Measurements from ENCODE around the gene FTO. TPM values are rescaled to one million over a fixed set of nuclear protein-coding genes. Genes with fewer than 3 reads are reported as not detected.

The FTO gene
- total RNA-seq, 6 experiments from 2014 or later: 93.7 to 107 (median 105) TPM

DNA sequence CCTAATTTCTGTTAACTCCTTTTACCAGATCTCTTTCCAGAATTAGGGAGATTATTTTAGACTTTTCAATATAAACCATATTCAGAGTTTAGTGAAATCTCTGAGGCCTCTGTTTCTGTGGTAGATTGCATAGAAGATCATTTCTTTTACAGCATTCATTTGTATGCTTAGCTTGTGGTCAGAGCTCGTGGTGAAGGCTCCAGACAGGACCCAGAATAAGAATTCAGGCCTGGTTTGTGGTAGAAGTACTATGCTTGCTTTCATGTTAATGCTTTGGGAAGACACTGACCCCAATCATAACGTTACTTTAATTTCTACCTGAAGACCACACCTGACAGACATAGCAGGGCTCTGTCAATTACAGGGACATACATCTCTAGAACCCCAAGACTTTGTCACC lies 258.1 kb downstream of the FTO start:
- H3K4me3 Mint-ChIP-seq: no peak overlapping the region
- H3K27me3 Mint-ChIP-seq (ENCODE audit: insufficient read depth): no peaks in the 10 kb centered on the region
- DNase-seq: no peak
- H3K36me3 Mint-ChIP-seq (ENCODE audit: low read depth): peaks cover 4% of the 10 kb centered on the region; the same call in 1 of the 2 replicates
- H3K9me3 Mint-ChIP-seq: no peaks in the 10 kb centered on the region
- H3K27ac Mint-ChIP-seq: no peak overlapping the region
- TF ChIP-seq, protein P1, sequence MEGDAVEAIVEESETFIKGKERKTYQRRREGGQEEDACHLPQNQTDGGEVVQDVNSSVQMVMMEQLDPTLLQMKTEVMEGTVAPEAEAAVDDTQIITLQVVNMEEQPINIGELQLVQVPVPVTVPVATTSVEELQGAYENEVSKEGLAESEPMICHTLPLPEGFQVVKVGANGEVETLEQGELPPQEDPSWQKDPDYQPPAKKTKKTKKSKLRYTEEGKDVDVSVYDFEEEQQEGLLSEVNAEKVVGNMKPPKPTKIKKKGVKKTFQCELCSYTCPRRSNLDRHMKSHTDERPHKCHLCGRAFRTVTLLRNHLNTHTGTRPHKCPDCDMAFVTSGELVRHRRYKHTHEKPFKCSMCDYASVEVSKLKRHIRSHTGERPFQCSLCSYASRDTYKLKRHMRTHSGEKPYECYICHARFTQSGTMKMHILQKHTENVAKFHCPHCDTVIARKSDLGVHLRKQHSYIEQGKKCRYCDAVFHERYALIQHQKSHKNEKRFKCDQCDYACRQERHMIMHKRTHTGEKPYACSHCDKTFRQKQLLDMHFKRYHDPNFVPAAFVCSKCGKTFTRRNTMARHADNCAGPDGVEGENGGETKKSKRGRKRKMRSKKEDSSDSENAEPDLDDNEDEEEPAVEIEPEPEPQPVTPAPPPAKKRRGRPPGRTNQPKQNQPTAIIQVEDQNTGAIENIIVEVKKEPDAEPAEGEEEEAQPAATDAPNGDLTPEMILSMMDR (IDR thresholded peaks at IDR 0.05): no peak
- H3K4me1 Mint-ChIP-seq (ENCODE audit: low read depth): no peaks in the 10 kb centered on the region

DNA sequence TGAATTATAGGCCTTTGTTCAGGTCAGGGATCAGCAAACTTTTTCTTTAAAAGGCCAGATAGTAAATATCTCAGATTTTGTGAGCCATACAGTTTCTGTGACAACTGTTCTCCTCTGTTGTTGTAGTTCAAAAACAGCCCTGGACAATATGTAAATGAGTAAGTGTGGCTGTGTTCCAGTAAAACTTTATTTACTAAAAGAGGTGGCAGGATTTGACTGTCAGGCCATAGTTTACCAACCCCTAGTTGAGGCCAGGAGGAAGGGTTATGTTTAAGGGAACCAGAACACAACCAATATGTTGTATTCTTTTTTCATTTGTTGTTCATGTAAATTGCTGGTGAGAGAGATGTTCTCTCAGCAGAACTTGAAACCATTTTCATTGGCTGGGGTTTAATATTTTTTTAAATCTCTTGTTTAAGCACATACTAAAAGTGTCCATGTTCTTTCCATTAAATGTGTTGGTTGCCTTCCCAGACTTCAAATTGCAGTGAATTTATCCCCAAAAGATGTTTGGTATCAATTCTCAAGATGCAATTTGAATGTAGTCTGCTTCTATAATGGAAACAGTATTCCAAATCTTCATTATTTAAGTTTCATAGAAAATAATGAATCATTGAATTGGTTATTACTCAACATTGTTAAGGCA lies 260.3 kb downstream of the FTO start:
- no peak overlapping the region for H3K27ac Mint-ChIP-seq
- TF ChIP-seq, protein P1 (IDR thresholded peaks at IDR 0.05): no peak
- no peak overlapping the region for H3K4me3 Mint-ChIP-seq
- peaks cover 4% of the 10 kb centered on the region; the same call in 1 of the 2 replicates for H3K36me3 Mint-ChIP-seq (ENCODE audit: low read depth)
- peaks cover 13% of the 10 kb centered on the region for H3K4me1 Mint-ChIP-seq (ENCODE audit: low read depth)
- no peak for DNase-seq
- no peaks in the 10 kb centered on the region for H3K9me3 Mint-ChIP-seq
- H3K27me3 Mint-ChIP-seq (ENCODE audit: insufficient read depth): no peaks in the 10 kb centered on the region; the same call in 1 of the 2 replicates

DNA sequence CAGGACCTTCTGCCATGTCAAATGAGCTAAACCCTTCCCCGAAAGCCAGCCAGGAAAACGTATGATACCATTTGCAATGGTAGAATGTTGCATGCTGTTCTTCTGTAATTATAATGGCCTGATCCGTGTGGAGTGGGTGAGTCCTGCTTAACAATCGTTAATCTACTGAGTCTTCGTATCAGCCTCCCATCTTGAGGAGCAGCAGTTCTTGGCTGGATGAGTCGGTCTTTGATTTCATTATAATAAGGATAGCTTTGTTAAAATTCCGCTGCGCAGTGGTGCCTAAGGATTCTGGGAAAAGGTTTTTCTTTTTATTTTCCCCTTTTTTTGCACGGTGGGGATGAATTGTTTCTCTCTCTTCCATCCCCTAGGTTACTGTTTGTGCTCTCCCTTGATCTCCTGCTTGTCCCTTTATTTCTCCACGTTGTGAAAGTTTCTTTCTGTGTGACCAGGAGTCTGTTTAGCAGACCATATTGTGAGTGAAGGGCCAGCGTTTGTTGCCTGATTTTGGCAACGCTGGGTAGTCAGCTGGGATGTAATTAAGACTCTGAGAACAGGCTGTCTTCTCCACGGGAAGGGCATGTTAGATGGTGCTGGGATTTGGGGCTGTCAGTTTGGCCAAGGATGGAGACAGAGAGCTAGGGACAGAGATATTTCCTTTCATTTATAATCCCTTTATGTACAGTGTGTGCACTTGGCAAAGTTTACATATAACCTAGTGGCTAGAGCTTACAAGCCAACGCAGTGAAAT lies 263.0 kb downstream of the FTO start:
- DNase-seq: no peak
- Mint-ChIP-seq H3K27ac (no peak overlapping the region), H3K27me3 (ENCODE audit: insufficient read depth) (peaks cover 1% of the 10 kb centered on the region; the same call in 1 of the 2 replicates), H3K4me3 (no peak overlapping the region), H3K9me3 (no peaks in the 10 kb centered on the region), H3K36me3 (ENCODE audit: low read depth) (peaks cover 4% of the 10 kb centered on the region; the same call in 1 of the 2 replicates), H3K4me1 (ENCODE audit: low read depth) (peaks cover 18% of the 10 kb centered on the region)
- TF ChIP-seq, protein P1 (IDR thresholded peaks at IDR 0.05): no peak

DNA sequence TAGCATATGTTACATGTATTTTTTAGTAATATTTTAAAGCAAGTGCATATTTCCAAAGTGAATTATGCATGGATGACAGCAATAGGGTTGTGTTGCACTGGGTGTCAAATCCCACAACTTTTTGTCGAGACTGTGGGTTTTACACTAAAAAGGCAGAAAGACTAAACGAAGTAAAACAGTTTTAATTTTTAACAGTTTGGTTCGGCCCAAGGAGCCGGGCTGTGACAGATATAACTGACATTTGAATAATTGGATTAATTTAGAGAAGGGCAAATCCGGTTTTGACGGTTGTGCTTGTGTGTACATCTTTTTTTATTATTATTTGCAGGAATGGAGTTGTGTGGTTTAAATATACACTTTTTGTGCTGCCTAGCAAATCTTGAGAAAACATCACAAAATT lies 263.6 kb downstream of the FTO start:
- Mint-ChIP-seq H3K4me3 (no peak overlapping the region), H3K9me3 (no peaks in the 10 kb centered on the region), H3K36me3 (ENCODE audit: low read depth) (peaks cover 4% of the 10 kb centered on the region; the same call in 1 of the 2 replicates), H3K27ac (no peak overlapping the region), H3K27me3 (ENCODE audit: insufficient read depth) (peaks cover 1% of the 10 kb centered on the region; the same call in 1 of the 2 replicates), H3K4me1 (ENCODE audit: low read depth) (peaks cover 18% of the 10 kb centered on the region)
- DNase-seq: no peak
- TF ChIP-seq, protein P1 (IDR thresholded peaks at IDR 0.05): no peak

DNA sequence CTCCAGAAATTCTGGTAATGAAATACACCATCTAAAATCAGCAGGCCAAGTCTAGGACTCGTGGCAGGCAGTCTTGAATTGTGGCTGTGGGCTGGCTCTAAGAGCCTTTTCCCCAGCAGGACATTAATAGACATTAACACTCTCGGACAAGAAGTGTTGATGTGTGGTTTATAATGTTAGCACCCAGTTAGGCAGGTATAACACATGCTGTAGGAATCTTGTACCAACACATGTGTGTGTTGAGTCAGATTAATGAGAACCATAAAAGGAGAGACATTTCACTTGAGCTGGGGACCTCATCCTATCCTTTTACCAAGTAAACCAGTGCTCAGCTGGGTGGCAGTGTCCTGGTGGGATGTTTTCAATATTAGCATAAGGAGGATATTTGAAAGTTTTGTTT lies 264.5 kb downstream of the FTO start:
- DNase-seq: peak; percentile 1
- H3K27ac Mint-ChIP-seq: peak overlapping the region; percentile 63
- no peak overlapping the region for H3K4me3 Mint-ChIP-seq
- TF ChIP-seq, protein P1 (IDR thresholded peaks at IDR 0.05): no peak
- peaks cover 4% of the 10 kb centered on the region; the same call in 1 of the 2 replicates for H3K36me3 Mint-ChIP-seq (ENCODE audit: low read depth)
- H3K27me3 Mint-ChIP-seq (ENCODE audit: insufficient read depth): peaks cover 1% of the 10 kb centered on the region; the same call in 1 of the 2 replicates
- H3K9me3 Mint-ChIP-seq: no peaks in the 10 kb centered on the region
- peaks cover 21% of the 10 kb centered on the region for H3K4me1 Mint-ChIP-seq (ENCODE audit: low read depth)

Data from HFFc6 (cell line).